Measurements from ENCODE around the gene BCAN. TPM values are rescaled to one million over a fixed set of nuclear protein-coding genes. Genes with fewer than 3 reads are reported as not detected.

Gene BCAN
- total and polyA plus RNA-seq, 2 of the 8 experiments (the other 6 are each of a cell fraction or from before 2014, with no cell fraction given) = 4.5 to 24.0 TPM

GRCh38 chr1:156704166-156704711 is 62.3 kb downstream of the BCAN start (continued):
- TF ChIP-seq CHD1 (IDR thresholded peaks at IDR 0.05; ENCODE audit: low read depth, low read length) (no peak), SIN3A (conservative IDR thresholded peaks at IDR 0.05 in 1 of 2, IDR thresholded peaks at IDR 0.05 in 1 of 2; ENCODE audit: low read depth in 1 of 2, low read length in 2 of 2) (no peak), ASH2L (IDR thresholded peaks at IDR 0.05; ENCODE audit: low read length) (no peak), MAFK (IDR thresholded peaks at IDR 0.05; ENCODE audit: low read depth, low read length) (no peak), TAF1 (IDR thresholded peaks at IDR 0.05; ENCODE audit: low read depth, low read length) (no peak), ATF2 (IDR thresholded peaks at IDR 0.05; ENCODE audit: low read length) (no peak), E2F6 (IDR thresholded peaks at IDR 0.05) (no peak), NRF1 (IDR thresholded peaks at IDR 0.05; ENCODE audit: low read depth, low read length) (no peak)

Data from H1 (cell line).